HG03354 (cell line): ENCODE measurements around the gene UROC1.

ENCODE experiments used
- ATAC-seq: cut with Tn5 transposase; IDR thresholded peaks from one replicate; pipeline ENCODE4 v1.9.1; 2021; ENCODE audit warnings: mild to moderate bottlenecking; ENCODE audit not compliant: unreplicated experiment, poor library complexity, severe bottlenecking

UROC1 gene

GRCh38 chr3:126469479-126469878 is 48.1 kb downstream of the UROC1 start:
- ATAC-seq: no peak

GRCh38 chr3:126468028-126468891 is 49.3 kb downstream of the UROC1 start:
- ATAC-seq: no peak

- no peak for ATAC-seq
Measured at GRCh38 chr3:126467611-126467955, 50.0 kb downstream of the UROC1 start.

GRCh38 chr3:126466886-126467610 is 50.5 kb downstream of the UROC1 start:
- no peak for ATAC-seq

GRCh38 chr3:126465928-126466544 is 51.5 kb downstream of the UROC1 start:
- ATAC-seq: no peak

- ATAC-seq: no peak
Measured at GRCh38 chr3:126464997-126465396, 52.6 kb downstream of the UROC1 start.

GRCh38 chr3:126464494-126464893 is 53.1 kb downstream of the UROC1 start:
- no peak for ATAC-seq

GRCh38 chr3:126464093-126464492 is 53.5 kb downstream of the UROC1 start:
- no peak for ATAC-seq

GRCh38 chr3:126463521-126463920 is 54.1 kb downstream of the UROC1 start:
- ATAC-seq: no peak

- ATAC-seq: no peak
Measured at GRCh38 chr3:126461450-126462070, 56.0 kb downstream of the UROC1 start.

- no peak for ATAC-seq
Measured at GRCh38 chr3:126460381-126460780, 57.2 kb downstream of the UROC1 start.

GRCh38 chr3:126459763-126460127 is 57.8 kb downstream of the UROC1 start:
- ATAC-seq: no peak

GRCh38 chr3:126459111-126459762 is 58.3 kb downstream of the UROC1 start:
- ATAC-seq: no peak

GRCh38 chr3:126456766-126457388 is 60.7 kb downstream of the UROC1 start:
- ATAC-seq: no peak

- no peak for ATAC-seq
Measured at GRCh38 chr3:126456211-126456610, 61.4 kb downstream of the UROC1 start.

GRCh38 chr3:126454437-126455198 is 63.0 kb downstream of the UROC1 start:
- no peak for ATAC-seq

GRCh38 chr3:126454025-126454424 is 63.5 kb downstream of the UROC1 start:
- ATAC-seq: no peak

GRCh38 chr3:126452213-126452612 is 65.4 kb downstream of the UROC1 start:
- no peak for ATAC-seq

GRCh38 chr3:126451511-126451910 is 66.1 kb downstream of the UROC1 start:
- no peak for ATAC-seq
